Measurements from ENCODE around the gene ATOX1. TPM values are rescaled to one million over a fixed set of nuclear protein-coding genes. Genes with fewer than 3 reads are reported as not detected.

Gene ATOX1
- total and polyA plus RNA-seq, 2 experiments from 2014 or later = 118 to 134 TPM

DNA sequence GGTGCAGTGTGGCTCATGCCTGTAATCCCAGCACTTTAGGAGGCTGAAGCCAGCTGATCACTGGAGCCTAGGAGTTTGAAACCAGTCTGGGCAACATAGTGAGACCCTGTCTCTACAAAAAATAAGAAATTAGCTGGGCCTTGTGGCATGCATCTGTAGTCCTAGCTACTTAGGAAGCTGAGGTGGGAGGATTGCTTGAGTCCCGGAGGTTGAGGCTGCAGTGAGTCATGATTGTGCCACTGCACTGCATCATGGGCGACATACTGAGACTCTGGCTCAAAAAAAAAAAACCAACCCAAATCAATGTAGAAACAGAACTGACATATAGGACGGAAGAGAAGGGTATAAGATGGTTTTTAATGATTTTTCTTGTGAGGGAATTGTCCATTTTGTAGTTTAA is 41.0 kb upstream of the ATOX1 start (continued):
- TF ChIP-seq, protein P1, sequence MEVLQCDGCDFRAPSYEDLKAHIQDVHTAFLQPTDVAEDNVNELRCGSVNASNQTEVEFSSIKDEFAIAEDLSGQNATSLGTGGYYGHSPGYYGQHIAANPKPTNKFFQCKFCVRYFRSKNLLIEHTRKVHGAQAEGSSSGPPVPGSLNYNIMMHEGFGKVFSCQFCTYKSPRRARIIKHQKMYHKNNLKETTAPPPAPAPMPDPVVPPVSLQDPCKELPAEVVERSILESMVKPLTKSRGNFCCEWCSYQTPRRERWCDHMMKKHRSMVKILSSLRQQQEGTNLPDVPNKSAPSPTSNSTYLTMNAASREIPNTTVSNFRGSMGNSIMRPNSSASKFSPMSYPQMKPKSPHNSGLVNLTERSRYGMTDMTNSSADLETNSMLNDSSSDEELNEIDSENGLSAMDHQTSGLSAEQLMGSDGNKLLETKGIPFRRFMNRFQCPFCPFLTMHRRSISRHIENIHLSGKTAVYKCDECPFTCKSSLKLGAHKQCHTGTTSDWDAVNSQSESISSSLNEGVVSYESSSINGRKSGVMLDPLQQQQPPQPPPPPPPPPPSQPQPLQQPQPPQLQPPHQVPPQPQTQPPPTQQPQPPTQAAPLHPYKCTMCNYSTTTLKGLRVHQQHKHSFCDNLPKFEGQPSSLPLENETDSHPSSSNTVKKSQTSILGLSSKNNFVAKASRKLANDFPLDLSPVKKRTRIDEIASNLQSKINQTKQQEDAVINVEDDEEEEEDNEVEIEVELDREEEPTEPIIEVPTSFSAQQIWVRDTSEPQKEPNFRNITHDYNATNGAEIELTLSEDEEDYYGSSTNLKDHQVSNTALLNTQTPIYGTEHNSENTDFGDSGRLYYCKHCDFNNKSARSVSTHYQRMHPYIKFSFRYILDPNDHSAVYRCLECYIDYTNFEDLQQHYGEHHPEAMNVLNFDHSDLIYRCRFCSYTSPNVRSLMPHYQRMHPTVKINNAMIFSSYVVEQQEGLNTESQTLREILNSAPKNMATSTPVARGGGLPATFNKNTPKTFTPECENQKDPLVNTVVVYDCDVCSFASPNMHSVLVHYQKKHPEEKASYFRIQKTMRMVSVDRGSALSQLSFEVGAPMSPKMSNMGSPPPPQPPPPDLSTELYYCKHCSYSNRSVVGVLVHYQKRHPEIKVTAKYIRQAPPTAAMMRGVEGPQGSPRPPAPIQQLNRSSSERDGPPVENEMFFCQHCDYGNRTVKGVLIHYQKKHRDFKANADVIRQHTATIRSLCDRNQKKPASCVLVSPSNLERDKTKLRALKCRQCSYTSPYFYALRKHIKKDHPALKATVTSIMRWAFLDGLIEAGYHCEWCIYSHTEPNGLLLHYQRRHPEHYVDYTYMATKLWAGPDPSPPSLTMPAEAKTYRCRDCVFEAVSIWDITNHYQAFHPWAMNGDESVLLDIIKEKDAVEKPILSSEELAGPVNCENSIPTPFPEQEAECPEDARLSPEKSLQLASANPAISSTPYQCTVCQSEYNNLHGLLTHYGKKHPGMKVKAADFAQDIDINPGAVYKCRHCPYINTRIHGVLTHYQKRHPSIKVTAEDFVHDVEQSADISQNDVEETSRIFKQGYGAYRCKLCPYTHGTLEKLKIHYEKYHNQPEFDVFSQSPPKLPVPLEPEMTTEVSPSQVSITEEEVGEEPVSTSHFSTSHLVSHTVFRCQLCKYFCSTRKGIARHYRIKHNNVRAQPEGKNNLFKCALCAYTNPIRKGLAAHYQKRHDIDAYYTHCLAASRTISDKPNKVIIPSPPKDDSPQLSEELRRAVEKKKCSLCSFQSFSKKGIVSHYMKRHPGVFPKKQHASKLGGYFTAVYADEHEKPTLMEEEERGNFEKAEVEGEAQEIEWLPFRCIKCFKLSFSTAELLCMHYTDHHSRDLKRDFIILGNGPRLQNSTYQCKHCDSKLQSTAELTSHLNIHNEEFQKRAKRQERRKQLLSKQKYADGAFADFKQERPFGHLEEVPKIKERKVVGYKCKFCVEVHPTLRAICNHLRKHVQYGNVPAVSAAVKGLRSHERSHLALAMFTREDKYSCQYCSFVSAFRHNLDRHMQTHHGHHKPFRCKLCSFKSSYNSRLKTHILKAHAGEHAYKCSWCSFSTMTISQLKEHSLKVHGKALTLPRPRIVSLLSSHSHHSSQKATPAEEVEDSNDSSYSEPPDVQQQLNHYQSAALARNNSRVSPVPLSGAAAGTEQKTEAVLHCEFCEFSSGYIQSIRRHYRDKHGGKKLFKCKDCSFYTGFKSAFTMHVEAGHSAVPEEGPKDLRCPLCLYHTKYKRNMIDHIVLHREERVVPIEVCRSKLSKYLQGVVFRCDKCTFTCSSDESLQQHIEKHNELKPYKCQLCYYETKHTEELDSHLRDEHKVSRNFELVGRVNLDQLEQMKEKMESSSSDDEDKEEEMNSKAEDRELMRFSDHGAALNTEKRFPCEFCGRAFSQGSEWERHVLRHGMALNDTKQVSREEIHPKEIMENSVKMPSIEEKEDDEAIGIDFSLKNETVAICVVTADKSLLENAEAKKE (CRISPR knock-in tag; IDR thresholded peaks at IDR 0.05) = no peak
- TF ChIP-seq JUNB (IDR thresholded peaks at IDR 0.05; ENCODE audit: unreplicated experiment) = no peak
- TF ChIP-seq NANOG (IDR thresholded peaks at IDR 0.05; ENCODE audit: borderline replicate concordance) = no peak
- no peak for TF ChIP-seq POLR2AphosphoS5 (IDR thresholded peaks at IDR 0.05; ENCODE audit: low read depth)
- TF ChIP-seq STAT1 (IDR thresholded peaks at IDR 0.05; ENCODE audit: unreplicated experiment) = no peak

DNA sequence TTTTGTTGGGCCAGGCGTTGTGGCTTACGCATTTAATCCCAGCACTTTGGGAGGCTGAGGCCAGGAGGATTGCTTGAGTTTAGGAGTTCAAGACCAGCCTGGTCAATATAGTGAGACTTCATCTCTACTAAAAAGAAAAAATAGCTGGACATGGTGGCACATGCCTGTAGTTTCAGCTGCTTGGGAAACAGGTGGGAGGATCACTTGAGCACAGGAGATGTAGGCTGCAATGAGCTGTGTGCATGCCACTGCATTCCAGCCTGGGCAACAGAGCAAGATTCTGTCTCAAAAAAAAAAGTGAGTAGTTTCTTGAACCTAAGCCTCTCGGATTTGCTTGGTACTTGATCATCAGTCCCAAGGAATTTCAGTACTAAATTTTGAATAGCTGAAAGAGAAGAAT is 40.2 kb upstream of the ATOX1 start:
- Mint-ChIP-seq H3K36me3 (ENCODE audit: low read depth) (peaks cover 96% of the 10 kb centered on the region), H3K4me1 (no peaks in the 10 kb centered on the region), H3K27ac (no peak overlapping the region), H3K4me3 (no peak overlapping the region), H3K27me3 (ENCODE audit: insufficient read depth, low read depth, poor library complexity) (no peaks in the 10 kb centered on the region), H3K9me3 (no peaks in the 10 kb centered on the region)
- Histone ChIP-seq H3F3A (replicated peaks; ENCODE audit: low read depth) (peaks cover 11% of the 10 kb centered on the region; the same call in 1 of the 2 replicates), H3K4me2 (no peak overlapping the region), H3K27me3 (ENCODE audit: insufficient read depth) (no peaks in the 10 kb centered on the region), H3K9me2 (ENCODE audit: insufficient read depth) (no peaks in the 10 kb centered on the region), H3K79me2 (replicated peaks; ENCODE audit: insufficient read depth) (peaks cover 100% of the 10 kb centered on the region), H3K27ac (ENCODE audit: low read depth) (no peak overlapping the region), H2AFZ (no peak overlapping the region), H3K4me3 (no peak overlapping the region), H4K20me1 (replicated peaks; ENCODE audit: insufficient read depth) (peaks cover 70% of the 10 kb centered on the region), H3K4me1 (ENCODE audit: insufficient read depth) (no peaks in the 10 kb centered on the region), H3K36me3 (ENCODE audit: insufficient read depth) (peaks cover 97% of the 10 kb centered on the region)
- DNase-seq (ENCODE audit: low spot score) = no peak
- no peak for ATAC-seq
- TF ChIP-seq CTCF (conservative IDR thresholded peaks at IDR 0.05; ENCODE audit: low read depth in 2 of 2) (no peak), ZNF331 (CRISPR knock-in tag; IDR thresholded peaks at IDR 0.05; ENCODE audit: low read depth) (no peak), POLR2AphosphoS5 (IDR thresholded peaks at IDR 0.05; ENCODE audit: low read depth) (no peak), NANOG (IDR thresholded peaks at IDR 0.05; ENCODE audit: borderline replicate concordance) (no peak), ZNF114 (CRISPR knock-in tag; IDR thresholded peaks at IDR 0.05) (no peak), EZH2phosphoT487 (IDR thresholded peaks at IDR 0.05; ENCODE audit: unreplicated experiment) (no peak), STAT1 (IDR thresholded peaks at IDR 0.05; ENCODE audit: unreplicated experiment) (no peak)
- TF ChIP-seq, protein P2, sequence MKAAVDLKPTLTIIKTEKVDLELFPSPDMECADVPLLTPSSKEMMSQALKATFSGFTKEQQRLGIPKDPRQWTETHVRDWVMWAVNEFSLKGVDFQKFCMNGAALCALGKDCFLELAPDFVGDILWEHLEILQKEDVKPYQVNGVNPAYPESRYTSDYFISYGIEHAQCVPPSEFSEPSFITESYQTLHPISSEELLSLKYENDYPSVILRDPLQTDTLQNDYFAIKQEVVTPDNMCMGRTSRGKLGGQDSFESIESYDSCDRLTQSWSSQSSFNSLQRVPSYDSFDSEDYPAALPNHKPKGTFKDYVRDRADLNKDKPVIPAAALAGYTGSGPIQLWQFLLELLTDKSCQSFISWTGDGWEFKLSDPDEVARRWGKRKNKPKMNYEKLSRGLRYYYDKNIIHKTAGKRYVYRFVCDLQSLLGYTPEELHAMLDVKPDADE (IDR thresholded peaks at IDR 0.05) = no peak

Measured in GM23338 (cell line).